B cell (primary cell): Measurements from ENCODE around the gene FOXL2NB. TPM values are rescaled to one million over a fixed set of nuclear protein-coding genes. Genes with fewer than 3 reads are reported as not detected.

Experiments used
- ATAC-seq: fragments of 200-7000 bp; cut with Tn5 transposase; one replicate; pipeline ENCODE4 v1.10.0; 2021; ENCODE audit warnings: low read depth, mild to moderate bottlenecking, moderate number of reproducible peaks, moderate library complexity
- CTCF ChIA-PET: fragments of 350-600 bp; sonication (Branson Sonifier 250); formaldehyde crosslinking; loops from one replicate; lab custom pipeline; 2021; ENCODE audit warnings: antibody characterized with exemption, inconsistent platforms; lab: Charles Lee
- POLR2A ChIA-PET: fragments of 350-600 bp; sonication (Branson Sonifier 250); formaldehyde crosslinking; loops from one replicate; lab custom pipeline; 2021; ENCODE audit warnings: antibody characterized with exemption; lab: Charles Lee
- DNase-seq: peaks from one replicate; pipeline ENCODE4 v3.0.0; 2013
- H2AFZ ChIP-seq: 2 replicates; pipeline ENCODE4 v1.6.1; 2012; ENCODE audit warnings: mild to moderate bottlenecking, low read depth, low read length; ENCODE audit not compliant: insufficient read depth, poor library complexity, severe bottlenecking
- H3K27ac ChIP-seq, 2 donors: 1 replicate in 1 of 2; 2 replicates in 1 of 2; pipeline ENCODE4 v1.5.1; 2012 to 2013; ENCODE audit warnings: low read length in 2 of 2, mild to moderate bottlenecking in 2 of 2, moderate library complexity in 1 of 2
- H3K27me3 ChIP-seq, 4 experiments: fragments of 200-600 bp in 1 of 4; sonication (generic) in 1 of 4; replicated peaks in 1 of 4; 1 replicate in 2 of 4; 2 replicates in 2 of 4; pipeline versions ENCODE4 v1.6.1 to v1.7.0; 2013 to 2016; ENCODE audit warnings: low read length in 3 of 4, mild to moderate bottlenecking in 2 of 4, mixed read lengths in 1 of 4, moderate library complexity in 1 of 4; ENCODE audit not compliant: insufficient read depth in 4 of 4, control insufficient read depth in 3 of 4; ENCODE audit errors: control extremely low read depth in 1 of 4
- H3K36me3 ChIP-seq, 2 experiments: replicated peaks in 1 of 2; 1 replicate in 1 of 2; 2 replicates in 1 of 2; pipeline versions ENCODE4 v1.6.1 to v1.7.1; 2013; ENCODE audit warnings: low read length in 1 of 2; ENCODE audit not compliant: insufficient read depth in 2 of 2, control insufficient read depth in 1 of 2; ENCODE audit errors: control extremely low read depth in 1 of 2, extremely low read depth in 1 of 2
- H3K4me1 ChIP-seq, 2 donors: fragments of 200-600 bp in 1 of 2; sonication (generic) in 1 of 2; 1 replicate in 1 of 2; 2 replicates in 1 of 2; pipeline versions ENCODE4 v1.5.1 to v1.6.1; 2013 to 2017; ENCODE audit warnings: low read length in 2 of 2; ENCODE audit not compliant: control insufficient read depth in 2 of 2, insufficient read depth in 2 of 2
- H3K4me2 ChIP-seq: replicated peaks from 2 replicates; pipeline ENCODE3; 2012; ENCODE audit warnings: mild to moderate bottlenecking, low read depth, low read length; ENCODE audit not compliant: poor library complexity, severe bottlenecking
- H3K4me3 ChIP-seq, 5 experiments: fragments of 200-600 bp in 1 of 5; sonication (generic) in 1 of 5; 1 replicate in 3 of 5; 2 replicates in 2 of 5; pipeline versions ENCODE4 v1.5.1 to v1.7.0; 2011 to 2016; ENCODE audit warnings: low read length in 4 of 5, mild to moderate bottlenecking in 4 of 5, low read depth in 2 of 5, control low read depth in 1 of 5, moderate library complexity in 1 of 5; ENCODE audit not compliant: insufficient read depth in 1 of 5; ENCODE audit errors: control extremely low read depth in 1 of 5, extremely low read depth in 1 of 5
- H3K79me2 ChIP-seq: fragments of 200-600 bp; sonication (generic); one replicate; pipeline ENCODE4 v1.6.0; 2016; ENCODE audit warnings: low read length; ENCODE audit not compliant: control insufficient read depth, insufficient read depth
- H3K9ac ChIP-seq: fragments of 200-600 bp; sonication (generic); 2 replicates; pipeline ENCODE4 v1.6.1; 2017; ENCODE audit warnings: mild to moderate bottlenecking, low read length, moderate library complexity
- H3K9me3 ChIP-seq, 3 donors: one replicate each; pipeline versions ENCODE4 v1.6.1 to v1.7.1; 2013; ENCODE audit warnings: low read length in 2 of 3; ENCODE audit not compliant: control insufficient read depth in 2 of 3, insufficient read depth in 1 of 3; ENCODE audit errors: control extremely low read depth in 1 of 3
- H4K20me1 ChIP-seq: 2 replicates; pipeline ENCODE4 v1.6.0; 2012; ENCODE audit warnings: mild to moderate bottlenecking, low read length; ENCODE audit not compliant: insufficient read depth, control insufficient read depth, poor library complexity, severe bottlenecking
- H3K27ac Mint-ChIP-seq: one replicate; pipeline ENCODE4 v1.8.0; 2021; ENCODE audit warnings: mixed read lengths
- H3K27me3 Mint-ChIP-seq: one replicate; pipeline ENCODE4 v1.8.0; 2021; ENCODE audit warnings: mixed read lengths
- H3K4me1 Mint-ChIP-seq: one replicate; pipeline ENCODE4 v1.8.0; 2021; ENCODE audit warnings: mixed read lengths
- H3K4me3 Mint-ChIP-seq: one replicate; pipeline ENCODE4 v1.8.0; 2021; ENCODE audit warnings: mixed read lengths
- H3K9me3 Mint-ChIP-seq: one replicate; pipeline ENCODE4 v1.8.0; 2022; ENCODE audit warnings: mixed read lengths; ENCODE audit not compliant: insufficient read depth
- CTCF ChIP-seq: fragments of 200-600 bp; IDR thresholded peaks from one replicate; pipeline ENCODE4 v1.8.0; 2022; ENCODE audit warnings: antibody characterized with exemption, mild to moderate bottlenecking
- EZH2 ChIP-seq: IDR thresholded peaks from 2 replicates; pipeline ENCODE4 v1.6.1; 2012; ENCODE audit warnings: borderline replicate concordance, low read depth, mild to moderate bottlenecking, moderate library complexity, low read length; ENCODE audit not compliant: insufficient read depth, poor library complexity, severe bottlenecking
- WGBS: methylation state at CpG from one replicate; pipeline ENCODE4 v1.1.5; 2013; ENCODE audit warnings: missing lambda C conversion rate; ENCODE audit not compliant: insufficient coverage; 5-methylcytosine and 5-hydroxymethylcytosine counted together
- intact Hi-C: fragments of 100-400 bp; cut with micrococcal nuclease; formaldehyde crosslinking; loops from one replicate; pipeline ENCODE4 v1.10.0; 2022
- polyA plus RNA-seq: library from polyadenylated mRNA; depleted of rRNA; stranded (reverse); fragments of >200 nt; gene quantifications from 2 replicates; pipeline ENCODE4 v1.2.3, GENCODE V29; 2012
- total RNA-seq, 2 donors: library from RNA; stranded (reverse); fragments of 120-200 nt in 1 of 2; gene quantifications; 1 replicate in 1 of 2; 2 replicates in 1 of 2; pipeline versions ENCODE4 v1.2.3 to v1.2.4, GENCODE V29; 2013 to 2022

Gene FOXL2NB
- total and polyA plus RNA-seq, 2 donors (not counting 1 experiment from before 2014, with no cell fraction given): not detected

DNA sequence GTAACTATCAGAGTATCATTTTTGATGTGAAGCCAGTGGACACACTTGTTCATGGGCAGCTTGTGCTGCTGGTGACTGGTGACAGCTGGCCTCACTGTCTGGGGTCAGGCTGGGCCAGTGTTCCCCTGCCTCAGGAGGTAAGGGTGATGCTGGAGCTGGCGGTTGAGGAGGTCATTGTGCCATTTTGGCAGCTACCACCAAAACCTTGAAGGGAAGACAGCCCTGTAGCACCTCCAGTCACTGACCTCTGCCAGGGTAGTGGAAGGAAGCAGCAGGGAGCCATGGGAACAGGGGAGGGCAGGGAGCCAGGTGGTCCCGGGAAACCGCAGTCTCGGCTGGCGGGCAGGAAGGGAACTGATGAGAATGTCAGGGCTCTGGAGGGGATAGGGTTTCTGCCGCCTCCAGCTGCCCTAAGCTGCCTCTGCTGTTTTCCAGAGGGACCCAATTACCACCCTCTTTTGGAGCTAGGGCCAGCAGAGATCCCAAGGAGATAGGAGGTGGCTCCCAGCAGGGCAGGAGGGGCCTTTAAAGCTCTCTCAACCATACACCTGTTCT, 24.8 kb downstream of the FOXL2NB start:
- no peaks in the 10 kb centered on the region for H3K36me3 ChIP-seq
- H3K4me1 ChIP-seq: no peaks in the 10 kb centered on the region
- Mint-ChIP-seq H3K27me3 (peaks cover 23% of the 10 kb centered on the region), H3K9me3 (no peaks in the 10 kb centered on the region), H3K4me1 (no peaks in the 10 kb centered on the region), H3K4me3 (no peak overlapping the region), H3K27ac (no peak overlapping the region)
- no peaks in the 10 kb centered on the region for H3K79me2 ChIP-seq
- DNase-seq (no peak), ATAC-seq (no peak)
- WGBS: 90% methylated on average over 2 of the region's 6 CpGs
- intact Hi-C loops: no loop called here
- no peaks in the 10 kb centered on the region for H4K20me1 ChIP-seq
- CTCF ChIA-PET: no interaction called here
- H3K27me3 ChIP-seq: no peaks in the 10 kb centered on the region
- no peak overlapping the region for H2AFZ ChIP-seq
- no peak overlapping the region for H3K27ac ChIP-seq
- no peak overlapping the region for H3K4me2 ChIP-seq
- H3K9me3 ChIP-seq: no peaks in the 10 kb centered on the region
- POLR2A ChIA-PET: no interaction called here
- TF ChIP-seq EZH2: no peak
- TF ChIP-seq CTCF: no peak
- H3K9ac ChIP-seq: no peak overlapping the region
- H3K4me3 ChIP-seq: no peak overlapping the region

- DNase-seq (no peak), ATAC-seq (no peak)
- no peak for TF ChIP-seq EZH2
- no peak for TF ChIP-seq CTCF
- ChIA-PET CTCF (no interaction called here), POLR2A (no interaction called here)
- no peak overlapping the region for H3K27ac Mint-ChIP-seq
- peaks cover 19% of the 10 kb centered on the region for H3K27me3 Mint-ChIP-seq
- Histone ChIP-seq H3K9me3 (no peaks in the 10 kb centered on the region), H2AFZ (no peak overlapping the region), H4K20me1 (no peaks in the 10 kb centered on the region), H3K4me1 (no peaks in the 10 kb centered on the region), H3K27me3 (no peaks in the 10 kb centered on the region), H3K4me2 (no peak overlapping the region), H3K79me2 (no peaks in the 10 kb centered on the region), H3K4me3 (no peak overlapping the region), H3K36me3 (no peaks in the 10 kb centered on the region), H3K27ac (no peak overlapping the region), H3K9ac (no peak overlapping the region)
- intact Hi-C loops: no loop called here
- no peaks in the 10 kb centered on the region for H3K4me1 Mint-ChIP-seq
- no peaks in the 10 kb centered on the region for H3K9me3 Mint-ChIP-seq
- WGBS: 91% methylated on average over 5 of the region's 5 CpGs
- no peak overlapping the region for H3K4me3 Mint-ChIP-seq
Observed at GRCh38 chr3:138972941-138973340, 25.9 kb downstream of the FOXL2NB start.
